ENCODE data around the gene UBE3B.

DNA sequence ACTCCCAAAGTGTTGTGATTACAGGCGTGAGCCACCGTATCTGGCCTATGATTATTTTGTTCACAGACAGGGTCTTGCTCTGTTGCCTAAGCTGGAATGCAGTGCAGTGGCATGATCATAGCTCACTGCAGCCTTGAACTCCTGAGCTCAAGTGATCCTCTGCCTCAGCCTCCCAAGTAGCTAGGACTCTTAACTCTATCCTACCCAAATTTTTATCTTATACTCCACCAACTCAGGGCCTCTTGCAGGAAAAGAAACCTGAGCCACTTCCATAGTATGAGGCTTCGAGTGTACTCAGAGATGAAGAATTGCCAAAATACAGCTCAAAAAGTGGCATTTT lies 95.0 kb downstream of the UBE3B start:
- TF ChIP-seq CTCF (IDR thresholded peaks at IDR 0.05; ENCODE audit: poor library complexity) (no peak), EZH2 (IDR thresholded peaks at IDR 0.05; ENCODE audit: borderline replicate concordance) (no peak)

All from hepatocyte (in vitro differentiated cells).